ENCODE results near the gene TET3. TPM values are rescaled to one million over a fixed set of nuclear protein-coding genes. Genes with fewer than 3 reads are reported as not detected.

Gene TET3
- polyA plus RNA-seq, 2 of the 4 experiments (the other 2 are of a cell fraction), result 4.6 to 6.1 TPM

DNA sequence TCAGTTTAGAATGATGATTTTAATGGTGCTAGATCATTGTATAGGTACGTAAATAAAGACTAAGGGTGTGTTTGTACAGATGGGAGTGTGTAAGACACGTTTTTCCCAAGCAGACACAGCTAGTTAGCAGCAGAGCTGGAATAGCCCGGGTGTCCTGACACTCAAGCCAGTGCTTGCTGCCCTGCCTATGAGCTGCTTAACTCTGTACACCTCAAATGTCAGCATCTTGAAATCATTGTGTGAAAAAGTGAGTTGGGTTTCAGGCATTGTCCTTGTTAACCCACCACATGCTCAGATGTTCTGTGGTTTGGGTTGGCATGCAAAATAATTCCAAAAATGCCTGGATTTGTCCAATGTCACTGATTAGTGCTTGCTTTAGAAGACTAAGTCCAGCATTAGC lies 13.0 kb upstream of the TET3 start (continued):
- TF ChIP-seq, protein P1, sequence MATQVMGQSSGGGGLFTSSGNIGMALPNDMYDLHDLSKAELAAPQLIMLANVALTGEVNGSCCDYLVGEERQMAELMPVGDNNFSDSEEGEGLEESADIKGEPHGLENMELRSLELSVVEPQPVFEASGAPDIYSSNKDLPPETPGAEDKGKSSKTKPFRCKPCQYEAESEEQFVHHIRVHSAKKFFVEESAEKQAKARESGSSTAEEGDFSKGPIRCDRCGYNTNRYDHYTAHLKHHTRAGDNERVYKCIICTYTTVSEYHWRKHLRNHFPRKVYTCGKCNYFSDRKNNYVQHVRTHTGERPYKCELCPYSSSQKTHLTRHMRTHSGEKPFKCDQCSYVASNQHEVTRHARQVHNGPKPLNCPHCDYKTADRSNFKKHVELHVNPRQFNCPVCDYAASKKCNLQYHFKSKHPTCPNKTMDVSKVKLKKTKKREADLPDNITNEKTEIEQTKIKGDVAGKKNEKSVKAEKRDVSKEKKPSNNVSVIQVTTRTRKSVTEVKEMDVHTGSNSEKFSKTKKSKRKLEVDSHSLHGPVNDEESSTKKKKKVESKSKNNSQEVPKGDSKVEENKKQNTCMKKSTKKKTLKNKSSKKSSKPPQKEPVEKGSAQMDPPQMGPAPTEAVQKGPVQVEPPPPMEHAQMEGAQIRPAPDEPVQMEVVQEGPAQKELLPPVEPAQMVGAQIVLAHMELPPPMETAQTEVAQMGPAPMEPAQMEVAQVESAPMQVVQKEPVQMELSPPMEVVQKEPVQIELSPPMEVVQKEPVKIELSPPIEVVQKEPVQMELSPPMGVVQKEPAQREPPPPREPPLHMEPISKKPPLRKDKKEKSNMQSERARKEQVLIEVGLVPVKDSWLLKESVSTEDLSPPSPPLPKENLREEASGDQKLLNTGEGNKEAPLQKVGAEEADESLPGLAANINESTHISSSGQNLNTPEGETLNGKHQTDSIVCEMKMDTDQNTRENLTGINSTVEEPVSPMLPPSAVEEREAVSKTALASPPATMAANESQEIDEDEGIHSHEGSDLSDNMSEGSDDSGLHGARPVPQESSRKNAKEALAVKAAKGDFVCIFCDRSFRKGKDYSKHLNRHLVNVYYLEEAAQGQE (IDR thresholded peaks at IDR 0.05), result no peak
- TF ChIP-seq, protein P2, sequence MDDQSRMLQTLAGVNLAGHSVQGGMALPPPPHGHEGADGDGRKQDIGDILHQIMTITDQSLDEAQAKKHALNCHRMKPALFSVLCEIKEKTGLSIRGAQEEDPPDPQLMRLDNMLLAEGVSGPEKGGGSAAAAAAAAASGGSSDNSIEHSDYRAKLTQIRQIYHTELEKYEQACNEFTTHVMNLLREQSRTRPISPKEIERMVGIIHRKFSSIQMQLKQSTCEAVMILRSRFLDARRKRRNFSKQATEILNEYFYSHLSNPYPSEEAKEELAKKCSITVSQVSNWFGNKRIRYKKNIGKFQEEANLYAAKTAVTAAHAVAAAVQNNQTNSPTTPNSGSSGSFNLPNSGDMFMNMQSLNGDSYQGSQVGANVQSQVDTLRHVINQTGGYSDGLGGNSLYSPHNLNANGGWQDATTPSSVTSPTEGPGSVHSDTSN (IDR thresholded peaks at IDR 0.05), result no peak

DNA sequence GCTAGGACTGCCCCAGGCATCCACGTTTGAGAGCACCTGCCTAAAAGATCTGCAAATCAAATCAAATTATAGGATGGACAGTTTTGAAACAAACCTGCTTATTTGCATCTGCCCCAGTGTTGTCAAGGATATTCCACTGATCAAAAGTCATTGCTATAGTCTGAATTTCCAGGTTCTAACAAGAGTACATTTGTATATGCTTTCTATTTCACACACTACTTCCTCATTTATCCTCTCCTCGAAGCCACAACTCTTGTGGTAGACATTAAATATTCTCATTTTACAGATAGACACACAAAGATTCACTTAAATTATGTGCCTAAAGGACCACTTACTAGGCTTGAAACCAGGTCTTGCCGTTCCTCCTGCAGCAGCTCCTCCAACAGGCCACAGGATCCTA lies 11.9 kb upstream of the TET3 start:
- Histone ChIP-seq H3K27ac (no peak overlapping the region), H3K9me3 (no peaks in the 10 kb centered on the region), H3K4me3 (no peak overlapping the region), H3K4me1 (peaks cover 10% of the 10 kb centered on the region; the same call in 2 of the 3 replicates), H3K4me2 (no peak overlapping the region)
- TF ChIP-seq RNF2 (IDR thresholded peaks at IDR 0.05; ENCODE audit: borderline replicate concordance, low read depth), result no peak
- TF ChIP-seq GATA3 (IDR thresholded peaks at IDR 0.05; ENCODE audit: borderline replicate concordance), result no peak
- no peak for DNase-seq (ENCODE audit: low read depth in 1 of 2, low spot score in 1 of 2)
- 66% methylated on average over 3 of the region's 3 CpGs for WGBS (ENCODE audit: missing lambda C conversion rate)
- ChIA-PET POLR2A (interaction anchor here (0.6 kb wide), 1 partner anchor 13 kb away, joined by 3 read pairs; no protein-coding TSS in a partner anchor), CTCF (interaction anchor here (1.5 kb wide), 1 partner anchor 9 kb away, joined by 3 read pairs; no protein-coding TSS in a partner anchor)
- FAIRE-seq, result no peak
- no peak for ATAC-seq

DNA sequence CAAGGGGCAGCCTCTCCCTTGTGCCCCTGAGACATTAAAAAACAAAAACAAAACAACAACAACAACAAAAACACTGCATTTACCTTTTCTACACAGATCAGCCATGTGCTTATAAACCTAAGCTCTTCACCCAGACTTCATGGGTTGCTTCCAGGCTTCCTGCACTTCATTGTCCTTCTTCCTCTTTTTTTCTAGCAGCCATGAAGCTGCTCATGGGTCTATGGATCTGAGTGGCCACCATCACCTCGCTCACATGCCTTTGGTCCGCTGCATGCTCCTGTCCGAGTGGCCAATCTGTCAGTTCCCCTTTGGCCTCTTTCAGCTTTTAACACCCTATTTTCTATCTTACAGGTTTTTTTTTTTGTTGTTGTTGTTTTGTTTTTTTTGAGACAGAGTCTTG lies 9.0 kb upstream of the TET3 start:
- ATAC-seq, result no peak
- H3K4me2 ChIP-seq, result no peak overlapping the region
- H3K9me3 ChIP-seq, result no peaks in the 10 kb centered on the region
- FAIRE-seq, result no peak
- CTCF ChIA-PET, result interaction anchor here (0.8 to 1.0 kb wide), 2 partner anchors 10 to 172 kb away, joined by 3 read pairs; partner anchors contain the start of gene BOLA3
- no peak overlapping the region for H3K4me3 ChIP-seq
- POLR2A ChIA-PET, result interaction anchor here (0.6 kb wide), 1 partner anchor 72 kb away, joined by 5 read pairs; no protein-coding TSS in a partner anchor
- TF ChIP-seq HEYL (CRISPR knock-in tag; IDR thresholded peaks at IDR 0.05) (no peak), TP53 (CRISPR knock-in tag; IDR thresholded peaks at IDR 0.05) (no peak), PHF8 (IDR thresholded peaks at IDR 0.05; ENCODE audit: borderline replicate concordance, low read depth) (no peak), HDAC2 (IDR thresholded peaks at IDR 0.05) (no peak), RCOR1 (IDR thresholded peaks at IDR 0.05; ENCODE audit: low read depth, low read length) (no peak), ZSCAN20 (CRISPR knock-in tag; IDR thresholded peaks at IDR 0.05) (no peak), EHF (CRISPR knock-in tag; IDR thresholded peaks at IDR 0.05) (no peak), RAD21 (conservative IDR thresholded peaks at IDR 0.05 in 1 of 2, IDR thresholded peaks at IDR 0.05 in 1 of 2) (no peak), EP300 (IDR thresholded peaks at IDR 0.05) (no peak)
- TF ChIP-seq, protein P3, sequence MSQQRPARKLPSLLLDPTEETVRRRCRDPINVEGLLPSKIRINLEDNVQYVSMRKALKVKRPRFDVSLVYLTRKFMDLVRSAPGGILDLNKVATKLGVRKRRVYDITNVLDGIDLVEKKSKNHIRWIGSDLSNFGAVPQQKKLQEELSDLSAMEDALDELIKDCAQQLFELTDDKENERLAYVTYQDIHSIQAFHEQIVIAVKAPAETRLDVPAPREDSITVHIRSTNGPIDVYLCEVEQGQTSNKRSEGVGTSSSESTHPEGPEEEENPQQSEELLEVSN (IDR thresholded peaks at IDR 0.05; ENCODE audit: borderline replicate concordance, low read depth), result no peak
- peaks cover 25% of the 10 kb centered on the region for H3K4me1 ChIP-seq
- no peak overlapping the region for H3K27ac ChIP-seq
- WGBS (ENCODE audit: missing lambda C conversion rate), result 94% methylated on average over 3 of the region's 3 CpGs
- DNase-seq (ENCODE audit: low read depth in 1 of 2, low spot score in 1 of 2), result no peak

DNA sequence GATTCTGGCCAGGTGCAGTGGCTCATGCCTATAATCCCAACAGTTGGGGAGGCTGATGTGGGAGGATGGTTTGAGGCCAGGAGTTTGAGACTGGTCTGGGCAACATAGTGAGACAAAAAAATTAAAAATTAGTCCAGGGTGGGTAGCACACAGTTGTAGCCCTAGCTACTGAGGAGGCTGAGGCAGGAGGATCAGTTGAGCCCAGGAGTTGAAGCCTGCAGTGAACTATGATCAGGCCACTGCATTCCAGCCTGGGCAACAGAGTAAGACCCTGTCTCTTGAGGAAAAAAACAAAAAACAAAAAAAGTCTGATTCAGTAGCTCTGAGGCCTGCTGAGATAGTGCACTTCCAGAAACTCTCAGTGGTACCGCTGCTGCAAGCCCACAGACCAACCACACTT lies 7.9 kb upstream of the TET3 start:
- CTCF ChIA-PET, result interaction anchor here (0.6 kb wide), 1 partner anchor 166 kb away, joined by 3 read pairs; no protein-coding TSS in a partner anchor
- POLR2A ChIA-PET, result no interaction called here
- TF ChIP-seq, protein P4, sequence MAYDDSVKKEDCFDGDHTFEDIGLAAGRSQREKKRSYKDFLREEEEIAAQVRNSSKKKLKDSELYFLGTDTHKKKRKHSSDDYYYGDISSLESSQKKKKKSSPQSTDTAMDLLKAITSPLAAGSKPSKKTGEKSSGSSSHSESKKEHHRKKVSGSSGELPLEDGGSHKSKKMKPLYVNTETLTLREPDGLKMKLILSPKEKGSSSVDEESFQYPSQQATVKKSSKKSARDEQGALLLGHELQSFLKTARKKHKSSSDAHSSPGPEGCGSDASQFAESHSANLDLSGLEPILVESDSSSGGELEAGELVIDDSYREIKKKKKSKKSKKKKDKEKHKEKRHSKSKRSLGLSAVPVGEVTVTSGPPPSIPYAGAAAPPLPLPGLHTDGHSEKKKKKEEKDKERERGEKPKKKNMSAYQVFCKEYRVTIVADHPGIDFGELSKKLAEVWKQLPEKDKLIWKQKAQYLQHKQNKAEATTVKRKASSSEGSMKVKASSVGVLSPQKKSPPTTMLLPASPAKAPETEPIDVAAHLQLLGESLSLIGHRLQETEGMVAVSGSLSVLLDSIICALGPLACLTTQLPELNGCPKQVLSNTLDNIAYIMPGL (CRISPR knock-in tag; IDR thresholded peaks at IDR 0.05; ENCODE audit: borderline replicate concordance), result no peak
- no peak for TF ChIP-seq ZC3H11A (IDR thresholded peaks at IDR 0.05)
- TF ChIP-seq NFE2L2 (conservative IDR thresholded peaks at IDR 0.05; ENCODE audit: low read length), result no peak
- TF ChIP-seq HOXB13 (CRISPR knock-in tag; IDR thresholded peaks at IDR 0.05; ENCODE audit: low read depth), result no peak
- no peak for TF ChIP-seq NPAS2 (CRISPR knock-in tag; IDR thresholded peaks at IDR 0.05; ENCODE audit: borderline replicate concordance)
- TF ChIP-seq RCOR1 (IDR thresholded peaks at IDR 0.05; ENCODE audit: low read depth, low read length), result no peak
- TF ChIP-seq, protein P2 (IDR thresholded peaks at IDR 0.05), result no peak
- TF ChIP-seq, protein P5, sequence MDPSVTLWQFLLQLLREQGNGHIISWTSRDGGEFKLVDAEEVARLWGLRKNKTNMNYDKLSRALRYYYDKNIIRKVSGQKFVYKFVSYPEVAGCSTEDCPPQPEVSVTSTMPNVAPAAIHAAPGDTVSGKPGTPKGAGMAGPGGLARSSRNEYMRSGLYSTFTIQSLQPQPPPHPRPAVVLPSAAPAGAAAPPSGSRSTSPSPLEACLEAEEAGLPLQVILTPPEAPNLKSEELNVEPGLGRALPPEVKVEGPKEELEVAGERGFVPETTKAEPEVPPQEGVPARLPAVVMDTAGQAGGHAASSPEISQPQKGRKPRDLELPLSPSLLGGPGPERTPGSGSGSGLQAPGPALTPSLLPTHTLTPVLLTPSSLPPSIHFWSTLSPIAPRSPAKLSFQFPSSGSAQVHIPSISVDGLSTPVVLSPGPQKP (IDR thresholded peaks at IDR 0.05; ENCODE audit: low read depth, low read length), result no peak

More for the DNA sequence above, 7.9 kb upstream of the TET3 start:
- no peak overlapping the region for H3K4me2 ChIP-seq
- no peaks in the 10 kb centered on the region for H3K9me3 ChIP-seq
- ATAC-seq, result no peak
- 96% methylated on average over 1 of the region's 1 CpG for WGBS (ENCODE audit: missing lambda C conversion rate)
- peaks cover 24% of the 10 kb centered on the region for H3K4me1 ChIP-seq
- DNase-seq (ENCODE audit: low read depth in 1 of 2, low spot score in 1 of 2), result no peak
- H3K27ac ChIP-seq, result no peak overlapping the region
- no peak overlapping the region for H3K4me3 ChIP-seq
- no peak for FAIRE-seq
